B cell (primary cell): ENCODE results near the gene TDRKH.

ENCODE experiments used
- CTCF ChIP-seq: fragments of 200-600 bp; IDR thresholded peaks from one replicate; pipeline ENCODE4 v1.8.0; 2022; ENCODE audit warnings: antibody characterized with exemption, mild to moderate bottlenecking
- EZH2 ChIP-seq: IDR thresholded peaks from 2 replicates; pipeline ENCODE4 v1.6.1; 2012; ENCODE audit warnings: borderline replicate concordance, low read depth, mild to moderate bottlenecking, moderate library complexity, low read length; ENCODE audit not compliant: insufficient read depth, poor library complexity, severe bottlenecking

DNA sequence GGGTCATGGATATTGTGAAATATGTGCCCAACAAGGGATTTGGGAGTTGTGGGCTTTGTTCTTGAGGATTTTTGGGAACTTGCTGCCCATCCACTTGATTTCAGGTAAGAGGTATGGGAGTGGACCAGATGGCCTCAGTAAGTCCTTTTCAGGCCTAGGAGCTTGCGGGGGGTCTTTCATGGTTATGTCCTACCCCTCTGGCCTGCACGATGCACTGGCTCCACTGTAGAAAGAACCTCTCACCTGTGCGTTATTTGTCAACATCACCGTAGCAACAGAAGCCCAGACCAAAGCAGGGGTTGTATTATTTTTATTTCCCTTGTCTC, 60.4 kb downstream of the TDRKH start:
- TF ChIP-seq CTCF (no peak), EZH2 (no peak)
